ENCODE measurements around the gene AGPS.

- TF ChIP-seq CTCF (IDR thresholded peaks at IDR 0.05), result no peak
- no peak for TF ChIP-seq ZFX (IDR thresholded peaks at IDR 0.05; ENCODE audit: borderline replicate concordance)
Observed at GRCh38 chr2:177460973-177461585, 68.5 kb downstream of the AGPS start.

Data from 22Rv1 (cell line).